K562 (cell line): Measurements from ENCODE around the gene CDK11B.

Experiments
- BDP1 ChIP-seq: IDR thresholded peaks from 3 replicates; pipeline ENCODE4 v1.6.1; 2011; ENCODE audit not compliant: insufficient read length, insufficient read depth
- MXI1 ChIP-seq: IDR thresholded peaks from 2 replicates; pipeline ENCODE4 v1.6.1; 2011; ENCODE audit warnings: low read depth, mild to moderate bottlenecking, improper control_type of control experiment, low read length
- POLR2A ChIP-seq: fragments of 450-650 bp; conservative IDR thresholded peaks from 2 replicates; pipeline ENCODE4 v1.6.1; 2016
- REST ChIP-seq, 2 experiments: fragments of 450-650 bp; formaldehyde crosslinking in 1 of 2; IDR thresholded peaks; 2 replicates each; pipeline versions ENCODE4 v1.4.0 to v1.6.1; 2014 to 2020; ENCODE audit warnings: mild to moderate bottlenecking in 2 of 2, borderline replicate concordance in 1 of 2, low read depth in 1 of 2
- TEAD2 ChIP-seq: fragments of 450-650 bp; IDR thresholded peaks from 2 replicates; pipeline ENCODE4 v1.6.1; 2016; ENCODE audit warnings: missing genetic modification characterization, control low read depth, missing compliant biosample characterization
- TF ChIP-seq, protein P1 (sequence below), 3 experiments: IDR thresholded peaks in 2 of 3; conservative IDR thresholded peaks in 1 of 3; 2 replicates each; pipeline ENCODE4 v1.5.1; 2011 to 2012; ENCODE audit warnings: low read length in 3 of 3, mild to moderate bottlenecking in 3 of 3, control low read depth in 2 of 3, improper control_type of control experiment in 1 of 3, inconsistent platforms in 1 of 3, low read depth in 1 of 3, mixed read lengths in 1 of 3, moderate library complexity in 1 of 3; ENCODE audit not compliant: insufficient read depth in 2 of 3

DNA sequence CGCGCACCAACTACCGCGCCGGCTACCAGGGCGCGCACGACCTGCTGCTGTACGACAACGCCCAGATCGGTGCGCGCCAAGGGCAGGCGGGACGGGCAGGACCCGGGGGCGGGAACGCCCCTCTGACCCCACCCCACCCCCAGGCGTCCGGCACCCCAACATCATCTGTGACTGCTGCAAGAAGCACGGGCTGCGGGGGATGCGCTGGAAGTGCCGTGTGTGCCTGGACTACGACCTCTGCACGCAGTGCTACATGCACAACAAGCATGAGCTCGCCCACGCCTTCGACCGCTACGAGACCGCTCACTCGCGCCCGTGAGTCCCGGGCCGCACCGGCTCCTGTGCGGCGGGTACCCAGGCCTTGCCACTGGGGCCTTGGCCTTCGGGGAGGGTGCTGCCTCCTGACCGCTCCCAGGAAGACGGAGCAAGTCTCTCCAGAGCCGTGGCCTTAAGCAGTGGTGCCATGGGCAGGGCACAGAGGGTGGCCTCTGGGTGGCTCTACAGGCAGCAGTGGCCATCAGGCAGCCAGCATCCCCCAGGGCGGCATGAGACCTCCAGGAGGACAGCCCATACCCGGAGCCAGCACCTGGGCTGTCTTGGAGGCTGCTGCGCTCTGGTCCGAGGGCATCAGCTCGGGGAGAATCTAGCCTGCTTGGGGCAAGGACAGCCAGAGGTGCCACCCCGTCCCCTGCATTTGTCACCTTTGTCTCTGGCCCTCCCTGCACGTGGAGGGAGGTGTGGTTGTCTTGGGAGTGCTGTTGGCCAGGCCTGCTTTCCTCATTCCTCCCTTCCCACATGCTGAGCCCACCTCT, 35.0 kb downstream of the CDK11B start:
- TF ChIP-seq POLR2A (no peak), REST (IDR thresholded peaks at IDR 0.05; ENCODE audit: borderline replicate concordance) (no peak), REST (CRISPR knock-in tag; IDR thresholded peaks at IDR 0.05; ENCODE audit: low read depth) (no peak), BDP1 (no peak), TEAD2 (no peak), MXI1 (no peak)
- TF ChIP-seq, protein P1, sequence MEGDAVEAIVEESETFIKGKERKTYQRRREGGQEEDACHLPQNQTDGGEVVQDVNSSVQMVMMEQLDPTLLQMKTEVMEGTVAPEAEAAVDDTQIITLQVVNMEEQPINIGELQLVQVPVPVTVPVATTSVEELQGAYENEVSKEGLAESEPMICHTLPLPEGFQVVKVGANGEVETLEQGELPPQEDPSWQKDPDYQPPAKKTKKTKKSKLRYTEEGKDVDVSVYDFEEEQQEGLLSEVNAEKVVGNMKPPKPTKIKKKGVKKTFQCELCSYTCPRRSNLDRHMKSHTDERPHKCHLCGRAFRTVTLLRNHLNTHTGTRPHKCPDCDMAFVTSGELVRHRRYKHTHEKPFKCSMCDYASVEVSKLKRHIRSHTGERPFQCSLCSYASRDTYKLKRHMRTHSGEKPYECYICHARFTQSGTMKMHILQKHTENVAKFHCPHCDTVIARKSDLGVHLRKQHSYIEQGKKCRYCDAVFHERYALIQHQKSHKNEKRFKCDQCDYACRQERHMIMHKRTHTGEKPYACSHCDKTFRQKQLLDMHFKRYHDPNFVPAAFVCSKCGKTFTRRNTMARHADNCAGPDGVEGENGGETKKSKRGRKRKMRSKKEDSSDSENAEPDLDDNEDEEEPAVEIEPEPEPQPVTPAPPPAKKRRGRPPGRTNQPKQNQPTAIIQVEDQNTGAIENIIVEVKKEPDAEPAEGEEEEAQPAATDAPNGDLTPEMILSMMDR (IDR thresholded peaks at IDR 0.05 in 2 of 3, conservative IDR thresholded peaks at IDR 0.05 in 1 of 3; ENCODE audit: insufficient read depth in 2 of 3, low read depth in 1 of 3, low read length in 3 of 3) = no peak
